ENCODE results near the gene FAM3D.

The FAM3D gene

DNA sequence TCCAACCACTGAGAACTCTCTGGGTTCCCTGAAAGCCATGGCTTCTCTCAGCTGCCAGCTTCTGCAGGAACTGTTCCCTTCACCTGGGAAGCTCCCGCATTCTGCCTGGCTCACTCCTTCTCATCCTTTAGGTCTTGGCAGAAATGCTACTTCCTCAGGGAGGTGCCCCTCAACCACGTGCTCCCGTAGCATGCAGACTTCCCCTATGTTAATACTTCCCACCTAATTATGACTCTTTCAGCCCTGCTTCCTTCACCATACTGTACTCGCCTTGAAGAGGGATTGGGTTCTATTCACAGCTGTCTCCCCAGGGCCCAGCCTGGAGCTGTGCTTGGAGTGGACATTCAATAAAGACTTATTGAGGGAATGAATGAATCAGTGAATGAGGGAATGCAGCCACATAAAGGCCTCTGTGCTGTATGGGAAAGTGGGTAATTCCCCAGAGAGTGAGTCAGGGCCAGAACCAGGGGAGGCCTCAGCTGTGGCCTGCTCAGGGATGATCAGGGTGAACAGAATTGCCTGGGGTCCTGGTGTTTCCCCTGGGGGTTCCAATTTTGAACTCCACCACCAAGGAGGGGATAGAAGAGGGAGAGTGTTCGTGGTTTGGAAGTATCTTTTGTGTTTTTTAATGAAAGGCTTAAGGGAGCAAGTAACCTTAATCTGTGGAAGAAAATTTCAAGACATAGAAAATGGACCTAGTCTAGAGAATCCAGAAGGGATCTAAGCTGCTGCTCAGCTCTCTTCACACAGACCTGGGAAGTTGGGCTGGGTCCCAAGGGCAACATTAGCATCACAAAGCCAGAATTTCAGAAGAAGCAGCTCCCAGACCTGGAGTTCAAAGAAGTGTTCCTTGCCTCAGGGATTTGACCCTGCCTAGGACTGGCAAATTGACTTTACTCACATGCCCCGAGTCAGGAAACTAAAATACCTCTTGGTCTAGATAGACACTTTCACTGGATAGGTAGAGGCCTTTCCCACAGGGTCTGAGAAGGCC lies 74.8 kb downstream of the FAM3D start:
- no peaks in the 10 kb centered on the region for H3K36me3 ChIP-seq (ENCODE audit: control insufficient read depth, insufficient read depth, low read length)
- no peak overlapping the region for H3K4me3 ChIP-seq (ENCODE audit: low read length)
- no peak overlapping the region for H3K27ac ChIP-seq (ENCODE audit: low read depth, low read length)

DNA sequence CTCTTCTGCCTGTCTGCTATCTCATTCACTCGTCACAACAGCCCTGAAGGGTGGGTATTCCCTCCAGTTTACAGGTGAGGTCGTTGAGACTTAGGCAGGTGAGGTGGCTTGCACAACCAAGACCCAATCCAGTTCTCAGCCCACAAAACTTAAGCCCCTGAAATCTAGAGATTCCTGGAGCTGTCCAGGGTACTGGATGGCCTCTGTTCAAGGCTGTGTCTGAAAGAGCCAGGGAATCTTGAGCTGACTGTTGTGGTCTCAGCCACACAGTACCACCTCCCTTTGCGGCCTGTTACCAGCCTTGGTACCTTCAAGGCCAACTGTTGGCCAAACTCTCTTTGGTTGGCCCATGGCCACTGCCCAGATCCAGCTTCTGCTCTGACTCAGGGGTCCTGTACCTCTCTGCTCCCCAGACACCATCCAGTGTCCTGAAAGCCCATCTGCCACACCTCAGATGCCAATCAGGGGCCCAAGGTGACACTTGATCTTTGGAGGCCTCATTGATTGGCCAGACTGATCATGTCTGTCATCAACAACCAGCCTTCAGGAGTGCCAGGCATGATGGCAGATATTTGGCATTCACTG lies 78.5 kb downstream of the FAM3D start:
- H3K4me1 ChIP-seq (ENCODE audit: control insufficient read depth, insufficient read depth, low read length) = no peaks in the 10 kb centered on the region
- peaks cover 3% of the 10 kb centered on the region for H3K27me3 ChIP-seq (ENCODE audit: control insufficient read depth, insufficient read depth, low read length)
- no peak overlapping the region for H3K4me3 ChIP-seq (ENCODE audit: low read length)
- no peaks in the 10 kb centered on the region for H3K36me3 ChIP-seq (ENCODE audit: control insufficient read depth, insufficient read depth, low read length)
- H3K9ac ChIP-seq (ENCODE audit: low read length) = no peak overlapping the region
- H3K27ac ChIP-seq (ENCODE audit: low read depth, low read length) = no peak overlapping the region

More for the DNA sequence above, 74.8 kb downstream of the FAM3D start:
- Histone ChIP-seq H3K4me1 (ENCODE audit: control insufficient read depth, insufficient read depth, low read length) (no peaks in the 10 kb centered on the region), H3K27me3 (ENCODE audit: control insufficient read depth, insufficient read depth, low read length) (peaks cover 3% of the 10 kb centered on the region), H3K9ac (ENCODE audit: low read length) (no peak overlapping the region)

DNA sequence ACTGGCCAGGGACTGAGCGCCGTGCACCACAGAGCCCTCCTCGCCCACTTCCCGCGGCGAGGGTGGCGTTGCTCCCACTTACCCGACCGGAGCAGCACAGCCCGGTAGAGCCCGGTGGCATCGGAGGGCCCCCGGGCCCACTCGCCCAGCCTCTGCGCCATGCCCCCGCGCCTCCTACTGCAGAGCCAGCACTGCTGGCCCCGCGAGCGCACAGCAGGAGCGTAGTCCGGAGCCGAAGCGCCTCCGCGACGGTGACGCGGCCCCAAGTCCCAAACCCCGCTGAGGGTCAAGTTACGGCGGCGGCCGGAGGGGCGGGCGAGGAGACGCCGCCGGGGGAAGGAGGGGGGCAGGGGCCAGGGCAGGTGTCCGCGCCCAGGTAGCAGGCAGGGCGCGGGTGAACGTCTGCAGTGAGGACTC lies 79.8 kb downstream of the FAM3D start:
- no peaks in the 10 kb centered on the region for H3K4me1 ChIP-seq (ENCODE audit: control insufficient read depth, insufficient read depth, low read length)
- H3K27ac ChIP-seq (ENCODE audit: low read depth, low read length) = no peak overlapping the region
- no peak overlapping the region for H3K9ac ChIP-seq (ENCODE audit: low read length)
- no peaks in the 10 kb centered on the region for H3K36me3 ChIP-seq (ENCODE audit: control insufficient read depth, insufficient read depth, low read length)
- no peak overlapping the region for H3K4me3 ChIP-seq (ENCODE audit: low read length)
- H3K27me3 ChIP-seq (ENCODE audit: control insufficient read depth, insufficient read depth, low read length) = peaks cover 3% of the 10 kb centered on the region

DNA sequence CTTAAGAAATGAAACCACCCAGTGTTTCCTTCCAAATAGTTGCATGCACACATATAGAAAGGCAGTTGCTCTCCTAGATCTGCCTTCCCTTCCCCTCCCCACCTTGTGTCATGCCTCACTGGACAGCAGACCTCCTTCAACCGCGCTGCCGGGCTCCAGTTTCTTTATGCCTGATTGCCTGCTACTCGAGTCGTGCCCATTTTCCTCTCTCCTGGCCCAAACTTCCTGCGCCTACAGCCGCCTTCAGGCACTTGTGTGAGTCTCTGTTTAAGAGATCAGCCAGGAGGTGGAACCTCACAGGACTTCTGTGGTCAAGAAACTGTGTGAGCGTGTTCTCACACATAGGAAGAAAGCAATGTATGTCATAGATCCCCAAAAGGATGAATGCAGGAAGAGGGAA lies 80.6 kb downstream of the FAM3D start:
- no peak overlapping the region for H3K4me3 ChIP-seq (ENCODE audit: low read length)
- no peaks in the 10 kb centered on the region for H3K4me1 ChIP-seq (ENCODE audit: control insufficient read depth, insufficient read depth, low read length)
- H3K27me3 ChIP-seq (ENCODE audit: control insufficient read depth, insufficient read depth, low read length) = peaks cover 3% of the 10 kb centered on the region
- H3K36me3 ChIP-seq (ENCODE audit: control insufficient read depth, insufficient read depth, low read length) = no peaks in the 10 kb centered on the region
- no peak overlapping the region for H3K27ac ChIP-seq (ENCODE audit: low read depth, low read length)
- no peak overlapping the region for H3K9ac ChIP-seq (ENCODE audit: low read length)

- Histone ChIP-seq H3K4me3 (ENCODE audit: low read length) (peak overlapping the region; percentile 83), H3K27ac (ENCODE audit: low read depth, low read length) (peak overlapping the region; percentile 71), H3K36me3 (ENCODE audit: control insufficient read depth, insufficient read depth, low read length) (no peaks in the 10 kb centered on the region), H3K27me3 (ENCODE audit: control insufficient read depth, insufficient read depth, low read length) (peaks cover 3% of the 10 kb centered on the region), H3K4me1 (ENCODE audit: control insufficient read depth, insufficient read depth, low read length) (no peaks in the 10 kb centered on the region), H3K9ac (ENCODE audit: low read length) (peak overlapping the region; percentile 24)
Measured at GRCh38 chr3:58585005-58585786, 81.4 kb downstream of the FAM3D start.

DNA sequence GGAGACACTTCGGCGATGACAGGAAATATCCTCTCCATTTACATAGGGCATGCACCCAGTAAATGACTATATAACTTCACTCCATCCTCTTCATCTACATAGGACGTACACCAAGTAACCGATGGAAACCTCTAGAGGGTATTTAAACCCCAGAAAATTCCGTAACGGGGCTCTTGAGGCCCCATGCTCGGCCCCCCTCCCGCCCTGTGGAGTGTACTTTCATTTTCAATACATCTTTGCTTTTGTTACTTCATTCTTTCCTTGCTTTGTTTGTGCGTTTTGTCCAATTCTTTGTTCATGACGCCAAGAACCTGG lies 81.9 kb downstream of the FAM3D start:
- Histone ChIP-seq H3K36me3 (ENCODE audit: control insufficient read depth, insufficient read depth, low read length) (no peaks in the 10 kb centered on the region), H3K27me3 (ENCODE audit: control insufficient read depth, insufficient read depth, low read length) (peaks cover 3% of the 10 kb centered on the region), H3K27ac (ENCODE audit: low read depth, low read length) (peak overlapping the region; percentile 71), H3K4me3 (ENCODE audit: low read length) (peak overlapping the region; percentile 83), H3K4me1 (ENCODE audit: control insufficient read depth, insufficient read depth, low read length) (no peaks in the 10 kb centered on the region), H3K9ac (ENCODE audit: low read length) (peak overlapping the region; percentile 24)
